Measurements from ENCODE around the gene GPER1. TPM values are rescaled to one million over a fixed set of nuclear protein-coding genes. Genes with fewer than 3 reads are reported as not detected.

The GPER1 gene
- polyA plus RNA-seq, 1 donor (not counting 4 experiments of a cell fraction or from before 2014, with no cell fraction given), result 0.05 TPM

DNA sequence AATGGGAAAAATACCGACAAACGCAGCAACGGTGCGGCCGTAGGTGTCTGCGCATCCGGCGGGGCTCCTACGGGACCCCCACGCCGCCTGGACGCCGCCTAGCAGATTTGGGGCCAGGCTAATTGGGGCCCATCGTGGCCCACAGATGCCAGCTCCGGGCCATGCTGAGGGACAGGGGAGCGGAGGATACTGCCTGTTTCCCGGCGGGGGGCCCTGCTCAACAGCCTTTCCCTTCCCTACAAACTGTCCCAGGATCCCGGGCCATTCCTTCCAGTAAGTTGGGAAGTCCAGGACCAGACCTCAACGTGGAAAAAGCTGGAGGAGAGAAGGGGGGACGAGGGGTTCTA lies 21.7 kb upstream of the GPER1 start:
- H4K20me1 ChIP-seq (ENCODE audit: control insufficient read depth, extremely low read depth, insufficient read depth, low read length), result peaks cover 7% of the 10 kb centered on the region
- no peak overlapping the region for H3K27ac ChIP-seq (ENCODE audit: control insufficient read depth, insufficient read depth, low read length)
- no peak overlapping the region for H3K4me3 ChIP-seq (ENCODE audit: control insufficient read depth in 2 of 3, extremely low read depth in 1 of 3, insufficient read depth in 2 of 3, low read depth in 1 of 3, low read length in 3 of 3)

DNA sequence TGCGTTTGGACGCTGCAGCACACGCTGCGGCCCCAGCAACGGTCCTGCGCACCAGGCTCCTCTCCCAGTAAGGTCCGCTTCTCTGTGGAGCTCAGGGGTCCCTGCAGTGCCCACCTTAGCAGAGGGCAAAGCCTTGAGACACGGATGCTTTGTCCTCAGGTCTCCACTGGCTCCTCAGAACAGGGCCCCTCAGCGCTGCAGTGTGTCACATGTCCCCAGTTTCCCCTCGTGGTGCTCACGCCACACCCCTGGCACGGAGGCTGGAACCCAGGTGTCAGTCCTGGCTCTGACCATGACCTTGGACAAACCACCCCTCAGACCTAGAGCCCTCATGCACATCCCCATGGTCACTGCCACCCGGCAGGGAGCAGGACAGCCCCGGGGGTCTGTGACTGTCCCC lies 19.9 kb upstream of the GPER1 start:
- Histone ChIP-seq H3K4me1 (ENCODE audit: control insufficient read depth, extremely low read depth, insufficient read depth, low read length) (peaks cover 17% of the 10 kb centered on the region), H3K4me3 (ENCODE audit: control insufficient read depth in 2 of 3, extremely low read depth in 1 of 3, insufficient read depth in 2 of 3, low read depth in 1 of 3, low read length in 3 of 3) (no peak overlapping the region), H3K9me3 (ENCODE audit: control insufficient read depth, low read depth, low read length) (peaks cover 5% of the 10 kb centered on the region), H3K4me2 (ENCODE audit: control insufficient read depth, extremely low read depth, insufficient read depth, low read depth, low read length) (no peak overlapping the region), H3K27ac (ENCODE audit: control insufficient read depth, insufficient read depth, low read length) (no peak overlapping the region), H3K27me3 (ENCODE audit: control insufficient read depth, extremely low read depth, insufficient read depth, low read length) (no peaks in the 10 kb centered on the region), H3K9me1 (ENCODE audit: control insufficient read depth, extremely low read depth, insufficient read depth, low read length) (no peaks in the 10 kb centered on the region), H4K20me1 (ENCODE audit: control insufficient read depth, extremely low read depth, insufficient read depth, low read length) (peaks cover 7% of the 10 kb centered on the region), H3K9ac (ENCODE audit: control insufficient read depth, extremely low read depth, insufficient read depth, low read length) (no peak overlapping the region), H3K36me3 (ENCODE audit: control insufficient read depth in 2 of 2, extremely low read depth in 1 of 2, insufficient read depth in 2 of 2, low read length in 2 of 2) (peaks cover 0 to under 1% of the 10 kb centered on the region in 2 experiments), H3K79me2 (ENCODE audit: control insufficient read depth, insufficient read depth, low read length) (peaks cover 11% of the 10 kb centered on the region), H2AFZ (ENCODE audit: control insufficient read depth, low read length) (no peak overlapping the region)
- dilution Hi-C loops (cut with MboI; ENCODE audit: extremely low pct_ligation_motif_present, low sequenced_read_pairs), result no loop called here
- FAIRE-seq, result no peak
- no peak for TF ChIP-seq EZH2 (IDR thresholded peaks at IDR 0.05; ENCODE audit: low read length)
- TF ChIP-seq, protein P1, sequence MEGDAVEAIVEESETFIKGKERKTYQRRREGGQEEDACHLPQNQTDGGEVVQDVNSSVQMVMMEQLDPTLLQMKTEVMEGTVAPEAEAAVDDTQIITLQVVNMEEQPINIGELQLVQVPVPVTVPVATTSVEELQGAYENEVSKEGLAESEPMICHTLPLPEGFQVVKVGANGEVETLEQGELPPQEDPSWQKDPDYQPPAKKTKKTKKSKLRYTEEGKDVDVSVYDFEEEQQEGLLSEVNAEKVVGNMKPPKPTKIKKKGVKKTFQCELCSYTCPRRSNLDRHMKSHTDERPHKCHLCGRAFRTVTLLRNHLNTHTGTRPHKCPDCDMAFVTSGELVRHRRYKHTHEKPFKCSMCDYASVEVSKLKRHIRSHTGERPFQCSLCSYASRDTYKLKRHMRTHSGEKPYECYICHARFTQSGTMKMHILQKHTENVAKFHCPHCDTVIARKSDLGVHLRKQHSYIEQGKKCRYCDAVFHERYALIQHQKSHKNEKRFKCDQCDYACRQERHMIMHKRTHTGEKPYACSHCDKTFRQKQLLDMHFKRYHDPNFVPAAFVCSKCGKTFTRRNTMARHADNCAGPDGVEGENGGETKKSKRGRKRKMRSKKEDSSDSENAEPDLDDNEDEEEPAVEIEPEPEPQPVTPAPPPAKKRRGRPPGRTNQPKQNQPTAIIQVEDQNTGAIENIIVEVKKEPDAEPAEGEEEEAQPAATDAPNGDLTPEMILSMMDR (optimal IDR thresholded peaks at IDR 0.05 in 1 of 3, IDR thresholded peaks at IDR 0.05 in 1 of 3, conservative IDR thresholded peaks at IDR 0.05 in 1 of 3; ENCODE audit: extremely low read depth in 1 of 3, insufficient read depth in 2 of 3, low read length in 3 of 3), result no peak
- DNase-seq (ENCODE audit: low read depth, low spot score), result no peak

More for the DNA sequence above, 21.7 kb upstream of the GPER1 start:
- Histone ChIP-seq H3K4me2 (ENCODE audit: control insufficient read depth, extremely low read depth, insufficient read depth, low read depth, low read length) (peak overlapping the region; percentile 52), H2AFZ (ENCODE audit: control insufficient read depth, low read length) (no peak overlapping the region), H3K27me3 (ENCODE audit: control insufficient read depth, extremely low read depth, insufficient read depth, low read length) (no peaks in the 10 kb centered on the region), H3K9me3 (ENCODE audit: control insufficient read depth, low read depth, low read length) (peaks cover 5% of the 10 kb centered on the region), H3K36me3 (ENCODE audit: control insufficient read depth in 2 of 2, extremely low read depth in 1 of 2, insufficient read depth in 2 of 2, low read length in 2 of 2) (no peaks in the 10 kb centered on the region), H3K9me1 (ENCODE audit: control insufficient read depth, extremely low read depth, insufficient read depth, low read length) (peaks cover 2% of the 10 kb centered on the region), H3K79me2 (ENCODE audit: control insufficient read depth, insufficient read depth, low read length) (peaks cover 5% of the 10 kb centered on the region), H3K4me1 (ENCODE audit: control insufficient read depth, extremely low read depth, insufficient read depth, low read length) (peaks cover 31% of the 10 kb centered on the region), H3K9ac (ENCODE audit: control insufficient read depth, extremely low read depth, insufficient read depth, low read length) (no peak overlapping the region)
- no peak for DNase-seq (ENCODE audit: low read depth, low spot score)
- TF ChIP-seq EZH2 (IDR thresholded peaks at IDR 0.05; ENCODE audit: low read length), result no peak
- TF ChIP-seq, protein P1 (optimal IDR thresholded peaks at IDR 0.05 in 1 of 3, IDR thresholded peaks at IDR 0.05 in 1 of 3, conservative IDR thresholded peaks at IDR 0.05 in 1 of 3; ENCODE audit: extremely low read depth in 1 of 3, insufficient read depth in 2 of 3, low read length in 3 of 3), result no peak
- dilution Hi-C loops (cut with MboI; ENCODE audit: extremely low pct_ligation_motif_present, low sequenced_read_pairs), result no loop called here
- FAIRE-seq, result no peak
